Measurements from ENCODE around the gene RNU7-1. TPM values are rescaled to one million over a fixed set of nuclear protein-coding genes. Genes with fewer than 3 reads are reported as not detected.
A peak's percentile ranks its signal among the peaks of the same experiment; 100 is the strongest.
"Not testable (repeated sequence)": the region's sequence is repeated elsewhere in the genome, so short reads cannot be mapped to it uniquely, and the experiment has no call there.

The RNU7-1 gene
- not detected for total RNA-seq

- Mint-ChIP-seq H3K4me1 (peaks cover 43% of the 10 kb centered on the region), H3K4me3 (peak within 1 kb of the TSS; percentile 97), H3K36me3 (peaks cover 3% of the 10 kb centered on the region), H3K9me3 (no peaks in the 10 kb centered on the region), H3K27ac (peak within 1 kb of the TSS; percentile 94), H3K27me3 (no peaks in the 10 kb centered on the region)
- POLR2A ChIA-PET, result interaction anchor here (0.6 to 21.6 kb wide), 37 partner anchors 9 to 473 kb away, joined by 3 to 1055 read pairs (median 6); partner anchors contain the start of genes ATN1, C1RL, CDCA3 and CLSTN3
- ATAC-seq (ENCODE audit: low read depth), result peak; percentile 61
- peak; percentile 79 for DNase-seq
Measured at GRCh38 chr12:6943722-6944380, at the start of gene RNU7-1, which contains the start of gene C12orf57. RNU7-1 (plus strand) TSS chr12:6943816. C12orf57 (plus strand) TSS chr12:6944022; CDS start chr12:6944122, 100 bp downstream.

- ATAC-seq (ENCODE audit: low read depth) (no peak), DNase-seq (no peak)
- Mint-ChIP-seq H3K4me3 (no peak overlapping the region), H3K9me3 (no peaks in the 10 kb centered on the region), H3K27ac (no peak overlapping the region), H3K4me1 (peaks cover 14% of the 10 kb centered on the region), H3K27me3 (peaks cover 6% of the 10 kb centered on the region), H3K36me3 (peaks cover 2% of the 10 kb centered on the region)
- POLR2A ChIA-PET, result interaction anchor here (1.3 kb wide), 1 partner anchor 21 kb away, joined by 3 read pairs; the partner anchor contains the start of gene SPSB2
Measured at GRCh38 chr12:6894321-6894720, 49.3 kb upstream of the RNU7-1 start.

- no peak for DNase-seq
Measured at GRCh38 chr12:6896846-6897435, 46.7 kb upstream of the RNU7-1 start.

GRCh38 chr12:6899427-6899826 is 44.2 kb upstream of the RNU7-1 start:
- H3K27ac Mint-ChIP-seq, result no peak overlapping the region
- ATAC-seq (ENCODE audit: low read depth) (no peak), DNase-seq (no peak)
- H3K36me3 Mint-ChIP-seq, result peaks cover 2% of the 10 kb centered on the region
- peaks cover 6% of the 10 kb centered on the region for H3K27me3 Mint-ChIP-seq
- POLR2A ChIA-PET, result interaction anchor here (1.5 kb wide), 1 partner anchor 8 kb away, joined by 4 read pairs; no protein-coding TSS in a partner anchor
- H3K9me3 Mint-ChIP-seq, result no peaks in the 10 kb centered on the region
- no peak overlapping the region for H3K4me3 Mint-ChIP-seq
- peaks cover 13% of the 10 kb centered on the region for H3K4me1 Mint-ChIP-seq

More at GRCh38 chr12:6896846-6897435, 46.7 kb upstream of the RNU7-1 start:
- POLR2A ChIA-PET, result no interaction called here
- peaks cover 10% of the 10 kb centered on the region for H3K4me1 Mint-ChIP-seq
- H3K4me3 Mint-ChIP-seq, result no peak overlapping the region
- H3K9me3 Mint-ChIP-seq, result no peaks in the 10 kb centered on the region
- H3K36me3 Mint-ChIP-seq, result peaks cover 2% of the 10 kb centered on the region
- H3K27ac Mint-ChIP-seq, result no peak overlapping the region
- no peak for ATAC-seq (ENCODE audit: low read depth)
- peaks cover 6% of the 10 kb centered on the region for H3K27me3 Mint-ChIP-seq

- Mint-ChIP-seq H3K9me3 (no peaks in the 10 kb centered on the region), H3K27me3 (peaks cover 6% of the 10 kb centered on the region), H3K4me1 (peaks cover 13% of the 10 kb centered on the region), H3K4me3 (no peak overlapping the region), H3K27ac (no peak overlapping the region), H3K36me3 (no peaks in the 10 kb centered on the region)
- DNase-seq (no peak), ATAC-seq (ENCODE audit: low read depth) (no peak)
- POLR2A ChIA-PET, result interaction anchor here (1.5 kb wide), 1 partner anchor 9 kb away, joined by 4 read pairs; no protein-coding TSS in a partner anchor
Measured at GRCh38 chr12:6899837-6900519, 43.6 kb upstream of the RNU7-1 start.

- Mint-ChIP-seq H3K9me3 (no peaks in the 10 kb centered on the region), H3K27ac (peak overlapping the region; percentile 1), H3K27me3 (peaks cover 2% of the 10 kb centered on the region), H3K4me1 (peaks cover 13% of the 10 kb centered on the region), H3K4me3 (no peak overlapping the region), H3K36me3 (no peaks in the 10 kb centered on the region)
- POLR2A ChIA-PET, result interaction anchor here (1.0 to 1.1 kb wide), 2 partner anchors 11 to 116 kb away, joined by 3 read pairs; partner anchors contain the start of gene LPCAT3
- ATAC-seq (ENCODE audit: low read depth) (no peak), DNase-seq (no peak)
Measured at GRCh38 chr12:6902448-6902847, 41.2 kb upstream of the RNU7-1 start.

- no peak overlapping the region for H3K27ac Mint-ChIP-seq
- POLR2A ChIA-PET, result interaction anchor here (2.3 to 2.4 kb wide), 2 partner anchors 13 to 31 kb away, joined by 14 to 17 read pairs; partner anchors contain the start of gene SPSB2
- no peaks in the 10 kb centered on the region for H3K27me3 Mint-ChIP-seq
- H3K4me3 Mint-ChIP-seq, result no peak overlapping the region
- H3K9me3 Mint-ChIP-seq, result no peaks in the 10 kb centered on the region
- peaks cover 13% of the 10 kb centered on the region for H3K4me1 Mint-ChIP-seq
- no peaks in the 10 kb centered on the region for H3K36me3 Mint-ChIP-seq
- DNase-seq, result no peak
- ATAC-seq (ENCODE audit: low read depth), result no peak
Measured at GRCh38 chr12:6903722-6904121, 39.9 kb upstream of the RNU7-1 start.

- ATAC-seq (ENCODE audit: low read depth), result peak; percentile 94
- peaks cover 11% of the 10 kb centered on the region for H3K4me1 Mint-ChIP-seq
- POLR2A ChIA-PET, result interaction anchor here (0.9 to 2.4 kb wide), 4 partner anchors 10 to 39 kb away, joined by 4 to 17 read pairs (median 10); partner anchors contain the start of genes C12orf57, ENO2, RNU7-1 and SPSB2
- H3K4me3 Mint-ChIP-seq, result no peak within 1 kb of the TSS
- H3K27ac Mint-ChIP-seq, result no peak within 1 kb of the TSS
- H3K36me3 Mint-ChIP-seq, result no peaks in the 10 kb centered on the region
- H3K9me3 Mint-ChIP-seq, result no peaks in the 10 kb centered on the region
- peak; percentile 93 for DNase-seq
- no peaks in the 10 kb centered on the region for H3K27me3 Mint-ChIP-seq
Measured at GRCh38 chr12:6904280-6905276, 39.0 kb upstream of the RNU7-1 start, which contains the start of gene LRRC23. LRRC23 (plus strand) TSS chr12:6904822; CDS start chr12:6905634, 812 bp downstream.

GRCh38 chr12:6905414-6906040 is 38.1 kb upstream of the RNU7-1 start:
- H3K27me3 Mint-ChIP-seq, result no peaks in the 10 kb centered on the region
- POLR2A ChIA-PET, result interaction anchor here (0.7 to 2.4 kb wide), 5 partner anchors 9 to 53 kb away, joined by 3 to 17 read pairs (median 5); partner anchors contain the start of genes C12orf57, ENO2, RNU7-1 and SPSB2
- no peak for ATAC-seq (ENCODE audit: low read depth)
- H3K4me1 Mint-ChIP-seq, result peaks cover 7% of the 10 kb centered on the region
- no peaks in the 10 kb centered on the region for H3K9me3 Mint-ChIP-seq
- H3K4me3 Mint-ChIP-seq, result no peak overlapping the region
- H3K36me3 Mint-ChIP-seq, result no peaks in the 10 kb centered on the region
- DNase-seq, result no peak
- no peak overlapping the region for H3K27ac Mint-ChIP-seq

GRCh38 chr12:6908141-6908540 is 35.5 kb upstream of the RNU7-1 start:
- POLR2A ChIA-PET, result interaction anchor here (0.7 to 2.2 kb wide), 6 partner anchors 17 to 200 kb away, joined by 3 to 9 read pairs (median 6); partner anchors contain the start of genes C12orf57 and RNU7-1

GRCh38 chr12:6909421-6910145 is 34.0 kb upstream of the RNU7-1 start:
- Mint-ChIP-seq H3K9me3 (no peaks in the 10 kb centered on the region), H3K4me1 (peaks cover 11% of the 10 kb centered on the region), H3K27ac (peak overlapping the region; percentile 26), H3K36me3 (no peaks in the 10 kb centered on the region), H3K4me3 (no peak overlapping the region), H3K27me3 (no peaks in the 10 kb centered on the region)
- POLR2A ChIA-PET, result interaction anchor here (0.5 to 2.2 kb wide), 5 partner anchors 18 to 1027 kb away, joined by 3 to 8 read pairs (median 4); no protein-coding TSS in a partner anchor
- no peak for DNase-seq
- no peak for ATAC-seq (ENCODE audit: low read depth)

More at GRCh38 chr12:6908141-6908540, 35.5 kb upstream of the RNU7-1 start:
- H3K4me3 Mint-ChIP-seq; H3K36me3 Mint-ChIP-seq; ATAC-seq (ENCODE audit: low read depth); H3K27me3 Mint-ChIP-seq; DNase-seq; H3K9me3 Mint-ChIP-seq; H3K27ac Mint-ChIP-seq: not testable (repeated sequence)
- peaks cover 10% of the 10 kb centered on the region for H3K4me1 Mint-ChIP-seq

Data from activated naive CD8-positive, alpha-beta T cell treated with anti-CD3 and anti-CD28 coated beads, Interleukin-2, amount 10 ng/mL, durations not matched to agents 7 days and 5 days (primary cell).